ENCODE measurements around the gene HRAS. TPM values are rescaled to one million over a fixed set of nuclear protein-coding genes. Genes with fewer than 3 reads are reported as not detected.

HRAS gene
- total and polyA plus RNA-seq, 10 of the 15 experiments (the other 5 are each of a cell fraction or from before 2014, with no cell fraction given), result 2.8 to 72.4 (median 31.7) TPM

- TF ChIP-seq POLR2A (IDR thresholded peaks at IDR 0.05; ENCODE audit: low read depth, low read length), result peak; percentile 26
- no peak for TF ChIP-seq STAT1 (conservative IDR thresholded peaks at IDR 0.05)
- peak; percentile 51; the same call in 1 of the 2 replicates for TF ChIP-seq SPI1 (IDR thresholded peaks at IDR 0.05; ENCODE audit: borderline replicate concordance, insufficient read depth, low read depth, low read length)
- no peak for TF ChIP-seq ZNF592 (IDR thresholded peaks at IDR 0.05)
- 0 out of 2 replicates have a peak, but pooled peaks have one; percentile 21 for TF ChIP-seq YY1 (IDR thresholded peaks at IDR 0.05; ENCODE audit: low read depth, low read length)
- peak; percentile 51; the same call in 1 of the 2 replicates for TF ChIP-seq SMC3 (IDR thresholded peaks at IDR 0.05; ENCODE audit: borderline replicate concordance, low read length)
- peak; percentile 77 for TF ChIP-seq RAD21 (IDR thresholded peaks at IDR 0.05; ENCODE audit: insufficient read depth, low read depth, low read length)
- peak; percentile 19; the same call in 1 of the 2 replicates for TF ChIP-seq DPF2 (IDR thresholded peaks at IDR 0.05)
- TF ChIP-seq HDAC6 (IDR thresholded peaks at IDR 0.05; ENCODE audit: unreplicated experiment), result no peak
- TF ChIP-seq CEBPB (IDR thresholded peaks at IDR 0.05; ENCODE audit: borderline replicate concordance in 1 of 2, low read depth in 2 of 2, low read length in 2 of 2), result no peak
- TF ChIP-seq GATAD2B (conservative IDR thresholded peaks at IDR 0.05; ENCODE audit: low read depth), result 0 out of 2 replicates have a peak, but pooled peaks have one; percentile 15
- TF ChIP-seq CTCF (IDR thresholded peaks at IDR 0.05 in 2 of 3, conservative IDR thresholded peaks at IDR 0.05 in 1 of 3; ENCODE audit: control insufficient read depth in 2 of 3, extremely low read depth in 1 of 3, insufficient read depth in 1 of 3, low read depth in 3 of 3, low read length in 3 of 3), result peak; percentile 48 to 79 (median 74)
- TF ChIP-seq CREB1 (IDR thresholded peaks at IDR 0.05; ENCODE audit: low read depth), result no peak
- peak; percentile 79 for TF ChIP-seq TCF3 (IDR thresholded peaks at IDR 0.05; ENCODE audit: borderline replicate concordance, insufficient read depth, low read depth, low read length)
Measured at GRCh38 chr11:554428-555226, 19.3 kb upstream of the HRAS start (continued).
